Stimulated activated CD4-positive, alpha-beta T cell treated with anti-CD3 and anti-CD28 coated beads, Interleukin-4, amount 100 ng/mL, for 1 hour (primary cell): Measurements from ENCODE around the gene PIGM.
"Not testable (repeated sequence)": the region's sequence is repeated elsewhere in the genome, so short reads cannot be mapped to it uniquely, and the experiment has no call there.

Source experiments
- DNase-seq: peaks from one replicate; pipeline ENCODE4 v3.0.0-alpha.2; 2020

Gene PIGM

GRCh38 chr1:160058087-160058486, 26.3 kb upstream of the PIGM start:
- no peak for DNase-seq

- DNase-seq, result no peak
Observed at GRCh38 chr1:160056648-160057169, 24.9 kb upstream of the PIGM start.

- no peak for DNase-seq
Observed at GRCh38 chr1:160053548-160054365, 22.0 kb upstream of the PIGM start.

- DNase-seq, result no peak
Observed at GRCh38 chr1:160052936-160053335, 21.1 kb upstream of the PIGM start.

DNA sequence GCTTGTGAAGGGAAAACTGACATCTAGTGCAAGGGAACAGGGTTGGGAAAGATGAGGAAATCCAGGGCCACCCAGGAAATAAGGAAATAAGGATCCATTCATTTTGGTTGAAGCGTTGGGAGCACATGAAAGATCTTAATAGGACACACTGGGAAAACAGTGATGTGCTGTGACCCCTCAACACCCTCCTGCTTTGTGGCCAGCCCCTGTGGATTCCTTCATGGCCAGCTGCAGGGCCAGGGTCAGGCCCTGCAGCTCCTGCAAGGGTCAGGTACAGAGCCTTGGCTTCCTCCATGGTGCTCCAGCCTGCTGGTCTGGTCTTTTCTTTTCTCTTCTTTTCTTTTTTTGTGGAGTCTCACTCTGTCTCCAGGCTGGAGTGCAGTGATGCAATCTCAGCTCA, 18.8 kb upstream of the PIGM start:
- DNase-seq, result no peak

DNA sequence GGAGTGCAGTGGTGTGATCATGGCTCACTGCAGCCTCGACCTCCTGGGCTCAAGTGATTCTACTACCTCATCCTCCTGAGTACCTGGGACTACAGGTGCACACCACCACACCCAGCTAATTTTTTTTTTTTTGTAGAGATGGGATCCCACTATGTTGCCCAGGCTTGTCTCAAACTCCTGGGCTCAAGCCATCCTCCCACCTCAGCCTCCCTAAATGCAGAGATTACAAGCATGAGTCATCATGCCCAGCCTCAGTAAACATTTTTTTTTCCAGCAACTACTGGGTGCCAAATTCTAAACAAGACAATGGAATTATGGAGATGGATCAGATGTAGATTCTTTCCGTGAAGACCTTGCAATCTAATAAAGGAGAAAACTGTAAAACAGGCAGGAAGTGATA, 18.4 kb upstream of the PIGM start:
- DNase-seq, result not testable (repeated sequence)

DNA sequence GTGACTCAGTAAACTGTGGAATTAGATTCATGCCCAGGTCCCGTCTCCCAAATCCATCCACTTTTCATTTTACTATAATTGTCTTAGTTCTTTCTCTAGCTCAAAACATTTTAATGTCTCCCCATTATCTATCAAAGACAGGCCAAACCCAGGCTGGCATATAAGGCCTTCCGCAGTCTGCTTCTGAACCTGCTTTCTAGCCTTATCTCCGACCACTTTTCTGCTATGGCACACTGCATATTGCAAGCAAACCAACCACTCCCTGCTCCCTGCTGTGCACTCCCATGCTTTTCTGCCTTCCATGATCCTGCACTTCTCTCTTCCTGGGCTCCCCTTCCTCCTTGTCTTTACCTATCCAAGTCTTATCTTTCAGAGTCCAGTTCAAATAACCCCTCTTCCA, 17.3 kb upstream of the PIGM start:
- DNase-seq, result no peak

GRCh38 chr1:160048335-160048734, 16.5 kb upstream of the PIGM start:
- DNase-seq, result no peak

GRCh38 chr1:160047111-160047991, 15.6 kb upstream of the PIGM start:
- no peak for DNase-seq

- peak; percentile 13 for DNase-seq
Observed at GRCh38 chr1:160046494-160047110, 14.8 kb upstream of the PIGM start.

GRCh38 chr1:160045653-160046052, 13.9 kb upstream of the PIGM start:
- no peak for DNase-seq

DNA sequence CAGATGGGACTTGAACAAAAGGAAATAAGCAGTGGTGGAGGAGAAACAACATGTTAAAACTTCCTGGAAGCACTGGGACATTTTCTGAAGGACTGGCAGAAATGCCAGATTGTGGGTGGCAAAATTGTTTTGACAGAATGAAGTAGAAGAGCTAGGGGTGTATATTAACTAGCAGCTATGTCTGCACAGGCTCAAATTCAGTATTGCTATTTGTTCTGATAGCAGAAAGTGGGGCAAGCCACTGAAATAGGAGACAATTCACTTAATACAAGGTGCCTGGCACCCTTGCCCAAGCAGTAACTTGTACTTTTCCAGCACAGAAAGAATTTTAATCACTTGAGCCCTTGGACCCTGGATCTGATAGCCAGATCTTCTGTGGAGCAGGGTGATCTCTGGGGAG, 11.8 kb upstream of the PIGM start:
- DNase-seq, result no peak

- DNase-seq, result no peak
Observed at GRCh38 chr1:160040476-160040875, 8.7 kb upstream of the PIGM start.

DNA sequence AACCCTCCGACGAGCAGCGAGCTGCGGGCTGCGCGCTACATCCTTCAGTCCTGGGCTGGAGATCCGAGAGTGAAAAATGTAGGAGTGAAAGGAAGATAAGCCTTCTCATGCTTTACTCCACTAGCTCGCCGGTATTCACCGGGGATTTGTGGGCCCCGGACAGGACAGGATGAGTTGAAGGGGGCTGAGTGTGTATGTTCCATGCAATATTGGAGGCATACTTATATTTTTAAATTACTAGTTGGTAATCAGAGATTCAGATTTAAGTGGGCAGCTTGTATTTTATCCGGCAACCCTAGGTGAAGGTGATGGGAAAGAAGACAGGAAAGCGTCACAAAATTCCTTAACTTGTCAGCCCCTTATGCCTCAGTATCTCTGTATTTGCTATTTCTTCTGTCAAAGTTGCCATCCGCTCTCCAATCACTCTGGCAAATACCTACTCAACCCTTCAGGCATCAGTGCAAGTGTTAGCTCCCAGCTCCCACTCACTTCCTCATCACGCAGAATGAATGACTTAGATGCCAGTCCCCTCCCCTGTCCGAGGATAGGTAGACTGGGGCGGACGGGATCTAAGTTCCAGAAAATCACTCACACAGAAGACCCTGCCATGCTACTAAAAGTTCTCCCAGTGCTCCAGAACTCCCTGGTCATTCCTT, 503 bp upstream of the PIGM start:
- no peak for DNase-seq

GRCh38 chr1:160030657-160031364, 979 bp downstream of the PIGM start:
- no peak for DNase-seq

GRCh38 chr1:160028426-160028825, 3.4 kb downstream of the PIGM start:
- no peak for DNase-seq

DNA sequence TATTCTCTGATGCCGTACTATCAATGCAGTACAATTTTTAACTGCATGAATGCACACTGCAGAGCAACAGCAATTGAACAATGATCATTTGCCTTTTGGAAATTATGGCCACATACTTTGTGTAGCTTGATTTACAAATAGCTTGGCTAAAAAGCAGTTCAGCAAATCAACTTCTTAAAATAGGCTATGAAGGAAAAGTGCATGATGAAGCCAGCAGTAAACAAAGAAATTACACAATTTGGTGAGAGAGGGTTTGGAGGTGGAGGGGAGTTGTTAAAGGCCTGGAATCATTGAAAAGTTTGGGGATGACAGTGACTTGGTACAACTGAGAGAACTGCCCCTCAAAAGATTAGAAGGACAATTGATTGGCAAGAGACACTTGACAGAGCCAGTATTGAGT, 6.5 kb downstream of the PIGM start:
- no peak for DNase-seq

DNA sequence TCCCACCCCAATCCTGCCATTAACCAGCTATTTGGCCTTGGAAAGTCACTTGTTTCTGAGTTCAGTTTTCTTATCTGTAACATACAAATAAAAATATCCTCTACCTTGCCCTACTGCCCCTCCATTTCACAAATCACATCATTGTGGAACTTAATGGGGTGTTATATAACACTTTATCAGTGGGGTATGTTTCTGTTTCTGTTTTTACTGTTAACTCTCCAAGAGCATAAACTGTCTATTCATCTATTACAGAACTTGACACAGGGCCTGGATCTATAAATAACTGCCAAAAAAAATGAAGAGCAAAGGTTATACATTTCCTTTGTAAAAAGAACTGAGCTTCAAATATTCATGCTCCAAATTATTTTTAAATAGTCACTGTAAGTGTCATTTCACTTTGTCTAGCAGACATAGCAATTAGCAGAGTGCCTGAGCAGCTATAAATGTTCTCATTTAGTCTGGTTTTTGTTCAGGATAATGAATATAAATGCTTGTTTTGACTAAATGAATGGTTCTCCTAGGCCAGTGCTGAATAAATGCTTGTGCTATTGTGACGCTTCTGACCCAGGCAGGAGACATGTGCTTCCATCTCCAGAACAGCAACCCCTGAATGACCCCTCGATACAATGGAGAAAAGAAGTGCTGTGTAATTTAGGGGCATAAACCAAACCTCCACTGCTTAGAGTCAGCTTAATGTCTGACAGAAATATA, 7.4 kb downstream of the PIGM start:
- DNase-seq, result no peak

- DNase-seq, result no peak
Observed at GRCh38 chr1:160022330-160023310, 9.2 kb downstream of the PIGM start.

- no peak for DNase-seq
Observed at GRCh38 chr1:160021376-160022074, 10.3 kb downstream of the PIGM start.
